CD4-positive, alpha-beta T cell treated with Interleukin-21 for 1 hour (primary cell): ENCODE data around the gene ASRGL1.

Source experiments
- DNase-seq: peaks from one replicate; pipeline ENCODE4 v3.0.0-alpha.2; 2020

ASRGL1 gene

DNA sequence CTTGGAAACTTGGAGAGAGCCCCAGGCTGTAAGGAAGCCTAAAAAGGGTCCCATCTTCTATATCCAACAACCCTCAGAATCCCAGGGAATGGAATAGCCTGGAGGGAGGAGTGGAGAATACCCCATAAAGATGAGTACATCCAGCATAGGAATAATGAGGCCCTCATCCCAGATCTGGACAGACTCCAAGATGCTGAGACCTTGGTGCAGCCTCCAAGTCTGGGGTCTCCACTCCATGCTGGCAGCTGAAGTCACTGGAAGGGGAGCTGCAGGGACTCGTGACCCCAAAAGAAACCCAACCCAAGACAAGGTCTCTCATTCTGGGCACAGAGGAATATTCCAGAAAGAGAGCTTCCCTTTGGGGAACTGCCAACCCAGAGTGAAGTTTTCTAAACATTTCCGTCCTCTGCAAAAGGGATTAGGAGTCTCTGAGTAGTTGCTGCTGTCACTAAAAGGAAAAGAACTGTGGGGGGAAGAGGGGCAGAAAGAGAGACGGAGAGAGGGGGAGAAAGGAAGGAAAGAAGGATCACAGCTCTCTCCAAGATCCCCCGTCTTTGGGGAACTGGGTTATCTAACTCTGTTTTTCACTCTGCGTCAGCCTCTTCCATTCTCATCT is 82.2 kb downstream of the ASRGL1 start:
- no peak for DNase-seq

DNA sequence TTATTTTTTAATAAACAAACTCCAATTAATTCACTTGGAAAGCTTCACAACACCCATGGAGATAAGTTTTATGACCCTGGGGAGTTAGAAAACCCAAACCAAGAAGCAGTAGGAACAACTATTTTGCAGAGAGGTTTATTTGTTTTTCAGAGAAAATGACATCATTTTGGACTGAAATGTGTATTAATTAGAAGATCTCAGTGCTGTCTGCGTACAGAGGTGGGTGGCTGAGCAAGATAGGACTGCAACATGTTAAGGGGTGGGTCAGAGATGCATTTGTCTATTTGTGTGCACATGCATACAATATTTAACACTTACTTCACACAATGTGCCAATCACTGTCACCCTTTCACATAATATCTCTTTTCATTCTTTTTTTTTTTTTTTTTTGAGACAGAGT is 82.7 kb downstream of the ASRGL1 start:
- DNase-seq = no peak

DNA sequence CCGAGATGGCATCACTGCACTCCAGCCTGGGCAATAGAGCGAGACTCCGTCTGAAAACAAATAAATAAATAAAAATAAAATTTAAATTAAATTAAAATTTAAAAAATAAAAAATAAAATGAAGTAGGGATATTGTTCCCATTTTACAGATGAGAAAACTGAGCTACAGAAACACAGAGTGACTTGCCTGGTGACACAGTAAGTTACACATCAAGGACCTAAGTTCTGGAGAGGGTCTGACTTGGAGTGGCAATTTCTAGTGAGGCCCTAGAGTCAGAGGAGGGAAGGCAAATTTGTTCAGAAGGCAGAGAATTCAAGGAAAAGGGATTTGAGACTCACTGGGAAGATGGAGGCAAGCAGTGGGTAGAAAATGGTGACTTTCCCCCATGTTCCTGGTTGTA is 83.6 kb downstream of the ASRGL1 start:
- no peak for DNase-seq

DNA sequence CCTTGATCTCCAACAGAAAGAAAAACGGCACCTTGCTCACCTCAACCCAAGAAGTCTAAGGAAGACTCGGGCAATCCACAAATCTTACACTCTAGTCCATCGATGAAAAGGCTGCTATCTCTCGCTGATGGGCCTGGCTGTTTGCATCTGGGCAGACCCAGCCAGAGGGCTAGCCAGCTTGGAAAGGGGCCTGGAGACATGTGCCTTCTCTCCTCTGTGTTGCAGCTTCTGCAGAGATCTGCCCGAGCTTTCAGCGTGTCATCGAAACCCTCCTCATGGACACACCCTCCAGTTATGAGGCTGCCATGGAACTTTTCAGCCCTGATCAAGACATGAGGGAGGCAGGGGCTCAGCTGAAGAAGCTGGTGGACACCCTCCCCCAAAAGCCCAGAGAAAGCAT is 84.7 kb downstream of the ASRGL1 start:
- no peak for DNase-seq

- DNase-seq = no peak
Measured at GRCh38 chr11:62423012-62423411, 85.8 kb downstream of the ASRGL1 start.

DNA sequence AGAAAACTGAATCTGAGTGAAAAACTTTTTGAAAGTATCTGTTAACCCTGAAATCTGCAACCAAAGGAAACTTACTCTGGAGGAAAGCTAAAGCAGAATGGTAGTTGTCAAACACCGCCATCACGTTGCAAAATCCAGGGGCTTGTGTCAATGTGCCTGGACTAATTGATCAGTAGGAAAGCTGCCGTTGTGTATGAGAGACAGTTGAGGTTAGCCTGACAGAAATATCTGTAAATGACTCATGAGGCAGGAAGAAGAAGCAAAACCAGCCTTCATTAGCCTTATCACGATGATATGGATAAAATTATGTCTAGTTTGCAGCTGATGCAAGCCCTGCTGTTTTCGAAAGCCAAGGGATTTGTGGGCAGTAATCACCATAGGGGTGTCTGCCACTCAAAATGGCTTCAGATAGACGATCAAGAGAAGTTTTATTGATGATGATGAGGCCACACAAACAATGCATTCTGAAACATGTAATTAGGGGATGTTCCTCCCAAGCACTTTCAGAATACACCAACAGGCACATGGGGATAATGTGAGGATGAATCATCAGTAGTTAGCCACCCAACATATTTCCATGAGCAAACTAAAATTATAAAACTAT is 90.5 kb downstream of the ASRGL1 start:
- DNase-seq = no peak

GRCh38 chr11:62428871-62429560 is 91.8 kb downstream of the ASRGL1 start:
- no peak for DNase-seq

DNA sequence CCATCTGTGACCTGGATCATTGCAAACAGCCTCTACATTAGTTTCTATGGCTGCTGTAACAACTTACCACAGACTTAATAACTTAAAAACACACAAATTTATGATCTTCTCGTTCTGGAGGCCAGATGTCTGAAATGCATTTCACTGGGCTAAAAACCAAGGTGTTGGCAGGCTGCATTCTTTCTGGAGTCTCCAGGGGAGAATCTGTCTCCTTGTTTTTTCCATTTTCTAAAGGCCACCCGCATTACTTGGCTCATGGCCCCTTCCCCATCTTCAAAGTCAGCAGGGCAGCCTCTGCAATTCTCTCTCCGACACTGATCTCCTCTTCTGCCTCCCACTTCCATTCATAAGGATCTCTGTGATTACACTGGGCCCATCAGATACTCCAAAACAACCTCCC is 93.2 kb downstream of the ASRGL1 start:
- DNase-seq = no peak

DNA sequence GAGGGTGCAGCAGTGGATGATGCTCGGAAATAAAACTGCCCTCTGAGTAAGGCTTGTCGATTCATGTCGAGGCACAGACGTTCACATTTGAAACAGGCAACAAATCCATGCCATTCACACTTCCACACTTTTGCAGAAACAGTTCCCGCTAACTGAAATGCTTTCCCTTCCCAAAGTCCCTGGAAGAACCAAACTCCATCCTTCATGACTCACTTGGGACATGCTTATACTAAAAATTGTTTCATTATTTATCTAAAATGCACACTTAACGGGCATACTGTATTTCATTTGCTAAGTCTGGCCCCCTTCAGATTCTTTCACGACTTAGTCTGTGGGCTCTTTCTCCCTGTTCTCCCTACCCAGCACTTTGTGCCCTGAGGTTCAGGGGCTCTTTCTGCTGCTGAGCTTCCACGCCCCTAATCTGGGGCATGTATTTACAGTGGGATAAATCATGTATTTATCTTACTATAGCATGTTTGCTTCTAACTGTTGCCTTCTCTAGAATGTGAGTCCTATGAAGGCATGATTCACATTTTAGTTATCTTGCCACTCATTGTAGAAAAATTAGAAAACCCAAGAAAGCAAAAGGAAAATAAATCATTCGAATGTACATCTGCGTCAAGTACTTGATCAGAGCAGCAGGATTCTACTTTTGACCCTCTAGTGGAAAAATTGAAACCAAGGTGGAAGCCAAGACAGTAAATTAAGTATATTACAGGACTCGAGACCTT is 94.1 kb downstream of the ASRGL1 start:
- no peak for DNase-seq

- no peak for DNase-seq
Measured at GRCh38 chr11:62432695-62433094, 95.4 kb downstream of the ASRGL1 start.

DNA sequence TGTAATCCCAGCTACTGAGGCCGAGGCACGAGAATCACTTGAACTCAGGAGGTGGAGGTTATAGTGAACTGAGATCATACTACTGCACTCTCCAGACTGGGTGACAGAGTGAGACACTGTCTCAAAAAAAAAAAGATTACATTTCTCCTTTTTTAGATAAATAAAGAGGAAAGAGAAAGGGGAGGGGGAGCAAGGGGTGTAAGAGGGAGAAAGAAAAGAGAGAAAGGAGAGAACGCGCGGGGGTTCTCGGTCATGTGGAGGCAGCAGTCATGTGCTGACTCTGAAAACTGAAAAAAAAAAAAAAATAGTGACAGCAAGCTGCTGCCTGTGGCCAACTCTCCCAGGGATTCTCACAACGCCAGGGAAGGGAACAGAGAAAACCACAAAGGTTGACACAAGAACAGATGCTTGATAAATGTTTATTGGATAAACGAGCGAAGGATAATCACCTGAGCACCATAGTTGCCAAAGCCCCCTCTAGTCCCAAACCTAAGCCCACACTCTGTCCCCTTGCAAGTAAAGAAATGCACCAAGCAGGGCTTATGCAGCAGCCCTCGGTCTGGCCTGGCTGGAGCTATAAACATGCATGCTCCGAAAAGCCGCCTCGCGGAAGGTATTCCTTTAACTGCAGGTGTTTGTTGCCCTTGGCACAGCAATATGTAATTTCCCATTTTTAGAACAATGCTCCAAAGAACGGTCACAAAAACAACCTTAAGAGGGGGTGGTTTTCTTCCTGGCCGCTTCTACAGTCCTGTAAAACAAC is 96.1 kb downstream of the ASRGL1 start:
- DNase-seq = no peak

- DNase-seq = no peak
Measured at GRCh38 chr11:62433904-62434276, 96.6 kb downstream of the ASRGL1 start.

DNA sequence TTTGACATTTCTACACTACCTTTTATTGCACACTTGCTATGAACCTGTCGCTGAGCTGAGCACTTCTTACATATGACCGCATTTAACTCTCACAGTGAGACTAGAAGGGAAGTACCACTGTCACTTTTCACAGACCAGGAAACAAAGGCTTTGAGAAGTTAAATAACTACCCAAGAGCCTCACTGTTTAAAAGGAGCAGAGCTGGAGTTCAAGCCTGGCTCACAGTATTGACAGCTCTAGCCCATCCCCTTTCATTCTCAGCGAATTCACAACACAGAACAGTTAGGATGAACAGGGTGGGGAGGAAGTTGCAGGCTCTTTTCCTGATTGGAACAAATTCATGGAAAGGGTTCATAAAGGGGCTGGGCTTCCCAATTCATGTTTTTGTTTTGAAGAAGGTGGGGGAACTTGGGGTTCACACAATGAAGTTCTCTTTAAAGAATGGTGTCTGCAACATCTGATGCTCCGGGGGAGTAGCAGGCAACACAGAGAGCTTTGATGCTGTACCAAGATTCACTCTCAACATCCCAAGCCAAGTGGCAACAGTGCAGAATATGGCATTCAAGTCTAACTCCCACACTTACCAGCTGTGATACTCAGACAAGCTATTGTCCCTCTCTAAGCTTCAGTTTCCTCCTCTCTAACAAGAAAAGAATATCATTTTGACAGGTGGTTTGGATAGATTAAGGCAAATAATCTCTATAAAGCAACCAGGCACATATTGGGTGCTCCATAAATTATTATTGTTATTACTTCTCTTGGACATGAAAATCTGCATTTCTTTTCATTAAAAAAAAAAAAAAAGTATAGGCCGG is 98.8 kb downstream of the ASRGL1 start:
- DNase-seq = no peak

GRCh38 chr11:62437616-62438015 is 100.4 kb downstream of the ASRGL1 start:
- no peak for DNase-seq

DNA sequence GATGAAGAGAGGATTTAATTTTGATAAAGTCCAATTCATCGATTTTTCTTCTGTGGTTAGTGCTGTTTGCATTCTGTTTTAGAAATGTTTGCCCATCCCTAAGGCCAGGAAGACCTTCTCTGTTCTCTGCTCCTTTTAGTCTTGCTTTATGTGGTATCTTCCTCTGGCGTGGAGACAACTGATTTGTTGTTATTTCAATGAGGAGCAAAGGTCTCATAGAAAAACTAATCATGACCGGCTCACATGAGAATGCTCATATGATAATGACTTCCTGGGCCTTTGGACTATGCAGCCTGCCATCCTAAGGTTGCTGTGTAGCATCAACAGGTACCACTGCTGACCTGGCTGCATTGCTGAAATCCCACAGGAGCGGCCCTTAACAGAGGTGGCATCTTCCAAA is 101.4 kb downstream of the ASRGL1 start:
- DNase-seq = no peak

- DNase-seq = no peak
Measured at GRCh38 chr11:62439785-62440602, 102.7 kb downstream of the ASRGL1 start.
